ENCODE data around the gene FIP1L1.
"Not testable (repeated sequence)": the region's sequence is repeated elsewhere in the genome, so short reads cannot be mapped to it uniquely, and the experiment has no call there.

FIP1L1 gene

DNA sequence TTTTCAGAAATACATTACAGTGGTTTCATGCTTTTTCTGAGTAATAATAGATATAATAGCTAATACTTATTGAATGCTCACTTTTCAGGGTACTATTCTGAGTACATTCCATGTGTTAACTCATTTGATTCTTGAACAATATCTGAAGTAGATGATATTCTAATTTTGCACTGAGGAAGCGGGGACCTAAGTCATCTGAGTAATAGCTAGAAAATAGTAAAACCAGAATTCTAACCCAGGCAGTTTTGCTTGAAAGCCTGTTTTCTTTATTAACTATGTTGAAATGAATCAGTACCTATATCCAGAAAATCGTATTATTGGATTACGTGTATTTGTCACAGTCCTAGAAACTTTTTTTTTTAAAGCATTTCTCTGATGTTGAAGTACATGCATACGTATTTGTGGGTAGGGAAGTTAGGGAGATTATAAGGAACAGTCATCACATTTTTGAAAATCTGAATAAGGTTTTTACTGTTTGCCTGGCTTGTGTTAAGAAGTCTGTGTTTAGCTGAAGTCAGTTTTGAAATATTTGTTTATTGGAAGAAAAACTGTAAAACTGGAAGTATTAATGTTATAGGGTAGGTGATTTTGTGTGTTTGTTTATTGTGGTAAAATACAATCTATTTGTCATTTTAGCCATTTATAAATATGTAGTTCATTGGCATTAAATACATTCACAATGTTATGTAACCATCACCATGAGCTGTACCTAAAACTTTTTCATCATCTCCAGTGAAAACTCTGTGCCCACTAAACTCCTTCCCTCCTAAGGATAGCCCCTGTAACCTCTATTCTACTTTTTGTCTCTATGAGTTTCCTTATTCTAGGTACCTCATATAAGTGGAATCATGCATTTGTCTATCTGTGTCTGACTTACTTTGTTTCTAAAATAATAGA is 55.3 kb downstream of the FIP1L1 start:
- ATAC-seq (peak; percentile 95), DNase-seq (ENCODE audit: low spot score in 2 of 2) (no peak)
- no peak overlapping the region for H3K27ac Mint-ChIP-seq
- H3K36me3 Mint-ChIP-seq: peaks cover 97% of the 10 kb centered on the region
- peaks cover 21% of the 10 kb centered on the region for H3K4me1 Mint-ChIP-seq
- no peaks in the 10 kb centered on the region for H3K9me3 Mint-ChIP-seq
- no peak overlapping the region for H3K4me3 Mint-ChIP-seq

DNA sequence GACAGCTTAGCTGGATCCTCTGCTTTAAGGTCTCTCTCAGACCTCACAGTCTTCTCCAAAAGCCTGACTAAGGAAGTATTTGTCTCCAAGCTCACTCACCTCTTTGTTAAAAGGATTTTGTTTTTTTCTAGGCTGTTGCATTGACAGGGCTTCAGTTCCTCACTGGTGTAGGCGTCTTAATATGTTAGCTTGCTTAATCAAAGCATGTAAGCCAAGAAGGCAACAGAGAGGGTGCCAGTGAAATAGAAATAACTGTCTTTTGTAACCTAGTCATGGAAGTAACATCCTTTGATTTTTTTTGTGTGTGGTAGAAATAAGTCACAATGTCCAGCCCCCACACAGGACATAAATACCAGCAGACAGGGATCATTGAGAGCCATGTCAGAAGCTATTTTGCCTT is 58.8 kb downstream of the FIP1L1 start:
- peaks cover 23% of the 10 kb centered on the region for H3K4me1 Mint-ChIP-seq
- ATAC-seq (no peak), DNase-seq (ENCODE audit: low spot score in 2 of 2) (no peak)
- no peak overlapping the region for H3K27ac Mint-ChIP-seq
- H3K4me3 Mint-ChIP-seq: no peak overlapping the region
- H3K36me3 Mint-ChIP-seq: peaks cover 87% of the 10 kb centered on the region
- no peaks in the 10 kb centered on the region for H3K9me3 Mint-ChIP-seq

DNA sequence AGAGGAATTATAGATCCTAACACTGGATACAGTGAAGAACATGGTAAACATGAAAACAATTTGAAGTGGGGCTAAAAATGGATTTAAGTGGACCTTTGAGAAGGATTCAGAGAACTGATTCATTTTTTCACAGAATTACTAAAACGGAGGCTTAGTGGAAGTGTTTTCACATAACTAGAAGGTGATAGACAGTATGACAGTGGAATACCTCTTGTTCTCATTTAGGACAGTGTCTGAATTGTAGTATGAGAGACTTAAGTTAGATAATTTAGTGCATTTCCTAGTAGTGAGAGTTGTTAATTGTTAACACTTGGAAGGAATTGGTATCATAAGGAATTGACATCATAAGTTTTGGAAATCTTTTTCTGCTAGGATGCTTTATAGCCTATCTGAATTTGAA is 64.1 kb downstream of the FIP1L1 start:
- H3K36me3 Mint-ChIP-seq: peaks cover 89% of the 10 kb centered on the region
- no peak overlapping the region for H3K4me3 Mint-ChIP-seq
- peaks cover 29% of the 10 kb centered on the region for H3K4me1 Mint-ChIP-seq
- DNase-seq (ENCODE audit: low spot score in 2 of 2) (no peak), ATAC-seq (no peak)
- no peaks in the 10 kb centered on the region for H3K9me3 Mint-ChIP-seq
- H3K27ac Mint-ChIP-seq: peak overlapping the region; percentile 13

DNA sequence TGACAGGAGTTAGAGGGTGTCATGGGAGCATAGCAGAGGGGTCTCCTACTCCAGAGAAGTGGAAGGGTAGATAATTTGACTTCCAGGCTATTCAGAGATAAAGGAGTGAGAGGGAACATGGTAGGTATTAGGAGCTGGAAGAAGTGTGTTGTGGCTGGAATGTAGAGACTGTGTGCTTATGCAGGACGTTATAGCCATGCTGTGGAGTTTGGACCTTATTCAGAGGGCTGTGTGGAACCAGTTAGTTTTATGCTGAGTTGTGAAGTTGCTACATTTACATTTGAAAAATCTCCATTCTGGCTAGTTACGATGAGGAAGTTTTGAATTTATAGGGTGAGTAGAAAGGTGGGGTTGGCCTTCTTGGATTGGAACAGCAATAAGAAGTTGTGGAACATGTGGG is 67.5 kb downstream of the FIP1L1 start:
- Mint-ChIP-seq H3K9me3 (no peaks in the 10 kb centered on the region), H3K4me3 (no peak overlapping the region), H3K36me3 (peaks cover 89% of the 10 kb centered on the region), H3K4me1 (peaks cover 29% of the 10 kb centered on the region), H3K27ac (no peak overlapping the region)
- ATAC-seq: no peak
- no peak for DNase-seq (ENCODE audit: low spot score in 2 of 2)

DNA sequence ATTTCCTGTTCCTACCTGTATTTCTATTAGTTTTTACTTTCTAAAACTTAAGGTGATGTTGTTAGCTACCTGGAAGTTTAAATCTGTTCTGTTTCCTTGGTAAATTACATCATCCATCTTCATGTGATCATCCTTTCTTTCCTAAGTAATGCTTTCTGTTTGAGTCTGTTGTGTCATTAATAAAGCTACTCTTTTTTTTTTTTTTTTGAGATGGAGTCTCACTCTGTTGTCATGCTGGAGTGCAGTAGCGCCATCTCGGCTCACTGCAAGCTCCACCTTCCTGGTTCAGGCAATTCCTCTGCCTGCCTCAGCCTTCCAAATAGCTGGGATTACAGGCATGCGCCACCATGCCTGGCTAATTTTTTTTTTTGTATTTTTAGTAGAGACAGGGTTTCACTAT is 73.3 kb downstream of the FIP1L1 start:
- no peak for ATAC-seq
- no peaks in the 10 kb centered on the region for H3K9me3 Mint-ChIP-seq
- no peak overlapping the region for H3K4me3 Mint-ChIP-seq
- peak overlapping the region; percentile 29 for H3K27ac Mint-ChIP-seq
- peaks cover 89% of the 10 kb centered on the region for H3K36me3 Mint-ChIP-seq
- H3K4me1 Mint-ChIP-seq: peaks cover 6% of the 10 kb centered on the region
- no peak for DNase-seq (ENCODE audit: low spot score in 2 of 2)

DNA sequence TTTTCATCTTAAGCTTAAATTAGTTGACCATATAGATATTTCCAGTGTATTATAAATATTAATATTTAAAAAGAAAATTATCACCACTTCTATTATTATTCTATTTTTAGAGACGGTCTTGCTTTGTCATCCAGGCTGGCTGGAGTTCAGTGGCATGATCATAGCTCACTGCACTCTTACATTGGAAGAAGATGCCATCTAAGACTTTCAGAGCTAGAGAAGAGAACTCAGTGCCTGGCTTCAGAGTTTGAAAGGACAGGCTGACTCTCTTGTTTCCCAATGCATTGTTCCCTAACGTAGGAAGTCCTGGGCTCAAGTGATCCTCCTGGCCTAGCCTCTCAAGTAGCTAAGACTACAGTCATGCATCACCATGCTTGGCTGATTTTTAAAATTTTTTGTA is 75.9 kb downstream of the FIP1L1 start:
- H3K9me3 Mint-ChIP-seq: no peaks in the 10 kb centered on the region
- H3K4me3 Mint-ChIP-seq: no peak overlapping the region
- H3K4me1 Mint-ChIP-seq: peaks cover 6% of the 10 kb centered on the region
- H3K27ac Mint-ChIP-seq: no peak overlapping the region
- ATAC-seq (no peak), DNase-seq (ENCODE audit: low spot score in 2 of 2) (no peak)
- H3K36me3 Mint-ChIP-seq: peaks cover 90% of the 10 kb centered on the region

DNA sequence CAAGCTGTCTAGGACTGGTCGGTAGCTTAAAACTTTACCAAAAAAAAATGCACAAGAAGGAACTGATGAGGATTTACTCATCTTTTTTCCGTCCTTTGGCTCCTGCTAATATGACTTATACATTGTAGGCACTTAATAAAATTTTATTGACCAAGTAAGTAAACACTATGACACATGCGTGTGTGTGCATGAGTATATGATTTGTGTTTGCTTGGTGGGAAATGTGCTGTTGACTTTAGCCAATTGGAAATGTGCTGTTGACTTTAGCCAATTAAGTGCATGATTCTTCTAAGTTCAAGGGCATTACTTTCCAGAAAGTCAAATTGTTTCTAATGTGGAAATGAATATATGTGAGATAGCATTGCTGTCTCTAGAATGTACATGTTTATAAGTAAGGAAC is 78.3 kb downstream of the FIP1L1 start:
- ATAC-seq (no peak), DNase-seq (ENCODE audit: low spot score in 2 of 2) (no peak)
- peaks cover 100% of the 10 kb centered on the region for H3K36me3 Mint-ChIP-seq
- no peak overlapping the region for H3K27ac Mint-ChIP-seq
- no peaks in the 10 kb centered on the region for H3K9me3 Mint-ChIP-seq
- H3K4me3 Mint-ChIP-seq: no peak overlapping the region
- no peaks in the 10 kb centered on the region for H3K4me1 Mint-ChIP-seq

DNA sequence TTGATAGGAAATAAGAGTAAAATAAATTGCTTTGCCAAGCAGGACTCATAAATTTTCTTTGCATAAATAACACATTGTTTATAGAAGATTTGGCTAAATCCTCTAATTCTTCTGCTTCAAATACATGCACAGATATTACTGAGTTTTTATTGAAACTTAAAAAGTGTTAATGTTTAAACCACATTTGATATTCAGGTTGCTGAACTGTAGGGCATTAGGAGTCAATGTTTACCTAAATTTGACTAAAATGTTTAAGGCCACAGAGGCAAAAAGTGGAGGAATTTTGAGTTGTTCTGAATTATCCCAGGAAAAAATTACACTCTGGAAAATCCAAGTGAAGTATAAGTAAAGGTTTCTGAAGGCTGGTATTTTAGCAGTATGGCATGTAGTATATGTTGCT is 78.7 kb downstream of the FIP1L1 start:
- ATAC-seq (no peak), DNase-seq (ENCODE audit: low spot score in 2 of 2) (no peak)
- H3K27ac Mint-ChIP-seq: no peak overlapping the region
- H3K4me3 Mint-ChIP-seq: no peak overlapping the region
- no peaks in the 10 kb centered on the region for H3K4me1 Mint-ChIP-seq
- no peaks in the 10 kb centered on the region for H3K9me3 Mint-ChIP-seq
- H3K36me3 Mint-ChIP-seq: peaks cover 100% of the 10 kb centered on the region

DNA sequence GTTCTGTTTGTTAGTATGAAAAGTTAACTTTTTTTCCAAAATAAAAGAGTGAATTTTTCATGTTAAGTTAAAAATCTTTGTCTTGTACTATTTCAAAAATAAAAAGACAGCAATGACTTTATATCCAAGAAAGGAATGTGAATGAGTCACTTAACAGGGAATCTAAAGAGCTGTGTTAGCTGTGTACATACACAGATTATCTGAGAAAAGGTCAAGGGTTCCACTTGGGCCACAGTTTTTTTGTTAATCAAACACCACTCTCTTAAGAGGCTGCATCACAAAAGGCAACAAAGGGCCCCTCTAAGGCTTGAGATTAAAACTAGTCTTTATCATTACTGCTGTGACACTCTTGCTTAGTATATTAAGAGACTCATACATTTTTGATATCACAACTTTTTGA is 82.1 kb downstream of the FIP1L1 start:
- no peaks in the 10 kb centered on the region for H3K4me1 Mint-ChIP-seq
- H3K4me3 Mint-ChIP-seq: no peak overlapping the region
- no peaks in the 10 kb centered on the region for H3K9me3 Mint-ChIP-seq
- peaks cover 80% of the 10 kb centered on the region for H3K36me3 Mint-ChIP-seq
- no peak for ATAC-seq
- no peak overlapping the region for H3K27ac Mint-ChIP-seq
- no peak for DNase-seq (ENCODE audit: low spot score in 2 of 2)

DNA sequence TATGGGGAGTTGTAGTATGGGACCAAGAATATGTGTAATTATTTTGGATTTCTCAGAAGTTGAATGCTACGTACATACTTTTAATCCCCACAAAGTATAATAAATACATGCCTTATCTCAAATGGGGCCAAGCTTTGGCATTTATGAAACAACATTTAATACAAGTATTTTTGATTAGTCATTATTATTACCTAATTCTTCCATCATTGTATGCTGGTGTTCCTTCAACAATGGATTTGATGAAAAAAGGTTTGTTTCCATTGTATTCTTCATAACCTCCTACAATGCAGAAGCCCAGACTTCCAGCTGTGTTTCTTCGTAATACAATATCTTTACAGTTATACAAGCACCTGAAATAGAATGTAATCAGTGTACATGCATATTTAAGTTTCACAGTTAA is 83.8 kb downstream of the FIP1L1 start:
- peaks cover 1% of the 10 kb centered on the region for H3K9me3 Mint-ChIP-seq
- no peak for DNase-seq (ENCODE audit: low spot score in 2 of 2)
- no peaks in the 10 kb centered on the region for H3K4me1 Mint-ChIP-seq
- no peak overlapping the region for H3K4me3 Mint-ChIP-seq
- no peak for ATAC-seq
- H3K27ac Mint-ChIP-seq: no peak overlapping the region
- H3K36me3 Mint-ChIP-seq: peaks cover 63% of the 10 kb centered on the region

DNA sequence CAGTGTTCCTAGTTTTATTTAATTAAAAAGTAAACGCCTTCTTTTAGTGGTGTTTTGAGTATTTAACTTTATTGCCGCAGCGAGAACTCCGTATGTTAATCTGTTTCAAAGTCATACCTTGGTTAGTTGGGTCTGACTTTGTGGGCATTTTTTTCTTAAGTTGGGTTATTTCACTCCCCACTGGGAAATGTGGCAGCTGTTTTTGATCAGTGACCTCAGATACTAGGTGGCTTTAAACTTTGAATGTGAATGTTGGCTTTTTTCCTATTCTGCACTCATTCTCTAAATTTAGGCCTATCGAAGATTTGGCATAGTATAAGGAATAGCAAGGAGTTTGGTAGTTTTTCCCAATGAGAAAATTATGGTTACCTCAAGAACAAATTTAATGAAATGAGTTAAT is 85.9 kb downstream of the FIP1L1 start:
- H3K36me3 Mint-ChIP-seq: peaks cover 42% of the 10 kb centered on the region
- no peaks in the 10 kb centered on the region for H3K4me1 Mint-ChIP-seq
- H3K4me3 Mint-ChIP-seq: no peak overlapping the region
- ATAC-seq: no peak
- H3K27ac Mint-ChIP-seq: no peak overlapping the region
- peaks cover 9% of the 10 kb centered on the region for H3K9me3 Mint-ChIP-seq
- DNase-seq (ENCODE audit: low spot score in 2 of 2): no peak

DNA sequence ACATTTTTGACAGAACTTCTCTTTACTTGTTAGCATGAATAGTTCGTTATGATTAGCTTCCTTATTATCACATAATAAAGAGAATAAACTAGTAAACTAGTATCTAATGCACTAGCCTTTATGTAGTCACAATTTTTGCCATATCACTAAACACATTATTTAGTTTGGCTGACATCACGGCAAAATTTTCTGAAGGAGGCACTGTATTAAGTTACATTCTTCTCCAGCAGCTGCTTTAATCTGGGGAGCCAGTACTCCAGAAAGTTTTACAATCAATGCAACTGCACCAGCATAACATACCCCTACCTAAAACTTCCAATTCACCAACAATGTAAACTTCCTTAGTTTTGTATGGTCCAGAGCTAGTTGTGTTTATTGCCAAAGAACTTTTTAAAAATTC is 87.8 kb downstream of the FIP1L1 start:
- peaks cover 15% of the 10 kb centered on the region for H3K9me3 Mint-ChIP-seq
- no peaks in the 10 kb centered on the region for H3K4me1 Mint-ChIP-seq
- no peak overlapping the region for H3K27ac Mint-ChIP-seq
- H3K4me3 Mint-ChIP-seq: no peak overlapping the region
- H3K36me3 Mint-ChIP-seq: peaks cover 23% of the 10 kb centered on the region
- DNase-seq (ENCODE audit: low spot score in 2 of 2) (no peak), ATAC-seq (no peak)

DNA sequence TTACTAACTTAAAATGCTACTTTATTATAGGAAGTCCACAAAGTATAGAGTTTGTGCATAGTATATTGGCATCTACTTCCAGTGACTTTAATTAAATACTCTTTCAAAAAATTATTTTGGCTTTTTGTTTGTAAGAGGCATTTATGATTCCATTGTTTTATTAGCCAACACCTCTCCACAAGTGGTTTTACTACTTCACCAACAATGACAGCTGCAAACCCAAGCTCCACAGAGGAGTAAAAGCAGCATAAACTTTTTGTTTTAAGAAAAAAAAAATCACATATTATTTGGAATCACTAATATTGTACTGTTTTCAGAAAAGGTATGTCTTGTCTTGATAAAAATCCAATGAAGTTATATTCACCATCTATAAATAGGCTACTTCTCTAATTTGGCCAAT is 88.5 kb downstream of the FIP1L1 start:
- Mint-ChIP-seq H3K4me3 (no peak overlapping the region), H3K4me1 (no peaks in the 10 kb centered on the region), H3K27ac (no peak overlapping the region), H3K36me3 (peaks cover 17% of the 10 kb centered on the region), H3K9me3 (peaks cover 15% of the 10 kb centered on the region)
- no peak for DNase-seq (ENCODE audit: low spot score in 2 of 2)
- ATAC-seq: no peak

DNA sequence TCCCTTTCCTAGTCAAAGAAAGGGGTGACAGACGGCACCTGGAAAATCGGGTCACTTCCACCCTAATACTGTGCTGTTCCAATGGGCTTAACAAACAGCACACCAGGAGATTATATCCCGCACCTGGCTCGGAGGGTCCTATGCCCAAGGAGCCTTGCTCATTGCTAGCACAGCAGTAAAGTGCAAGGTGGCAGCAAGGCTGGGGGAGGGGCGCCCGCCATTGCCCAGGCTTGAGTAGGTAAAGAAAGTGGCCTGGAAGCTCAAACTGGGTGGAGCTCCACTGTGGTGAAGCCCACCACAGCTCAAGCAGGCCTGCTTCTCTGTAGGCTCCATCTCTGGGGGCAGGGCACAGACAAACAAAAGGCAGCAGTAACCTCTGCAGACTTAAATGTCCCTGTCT is 89.1 kb downstream of the FIP1L1 start:
- DNase-seq (ENCODE audit: low spot score in 2 of 2); H3K27ac Mint-ChIP-seq; H3K36me3 Mint-ChIP-seq; H3K4me1 Mint-ChIP-seq; ATAC-seq; H3K4me3 Mint-ChIP-seq: not testable (repeated sequence)
- peaks cover 15% of the 10 kb centered on the region for H3K9me3 Mint-ChIP-seq

DNA sequence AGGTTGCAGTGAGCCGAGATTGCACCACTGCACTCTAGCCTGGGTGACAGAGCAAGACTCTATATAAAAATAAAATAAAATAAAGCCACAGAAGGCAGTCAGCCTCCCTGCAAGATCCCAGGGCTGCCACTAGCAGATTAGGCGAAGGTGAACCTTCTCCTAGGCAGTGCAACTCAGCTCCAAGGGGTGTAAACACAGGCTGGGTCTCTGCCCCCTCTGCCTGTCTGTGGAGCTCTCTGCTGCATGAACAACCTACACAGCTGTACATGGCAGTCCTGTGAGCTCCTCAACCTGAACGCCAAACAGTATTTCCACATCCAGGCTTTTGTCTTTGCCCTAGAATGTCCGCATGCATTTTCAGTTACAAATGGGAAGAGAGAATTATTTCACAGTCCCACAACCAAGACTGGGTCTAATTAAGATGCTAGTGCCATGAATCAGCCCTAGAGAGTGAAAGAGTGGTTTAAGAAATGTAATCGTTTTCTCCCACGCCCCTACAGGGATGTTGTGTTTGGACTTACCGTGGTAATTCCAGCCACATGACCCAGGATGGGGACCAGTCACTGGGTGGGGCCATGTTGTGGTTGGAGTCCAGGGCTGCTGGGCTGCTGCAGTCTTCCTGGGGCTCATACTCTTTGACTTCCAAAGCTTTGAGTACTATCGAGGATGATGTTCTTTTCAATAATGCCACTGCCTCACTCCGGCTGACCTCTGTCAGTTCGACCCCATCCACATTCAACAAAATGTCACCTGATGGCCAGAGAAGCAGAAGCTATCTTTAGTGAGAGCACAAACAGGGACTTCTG is 99.0 kb downstream of the FIP1L1 start:
- Mint-ChIP-seq H3K27ac (no peak overlapping the region), H3K36me3 (no peaks in the 10 kb centered on the region), H3K4me3 (no peak overlapping the region), H3K4me1 (no peaks in the 10 kb centered on the region), H3K9me3 (peaks cover 13% of the 10 kb centered on the region)
- DNase-seq (ENCODE audit: low spot score in 2 of 2) (no peak), ATAC-seq (no peak)

DNA sequence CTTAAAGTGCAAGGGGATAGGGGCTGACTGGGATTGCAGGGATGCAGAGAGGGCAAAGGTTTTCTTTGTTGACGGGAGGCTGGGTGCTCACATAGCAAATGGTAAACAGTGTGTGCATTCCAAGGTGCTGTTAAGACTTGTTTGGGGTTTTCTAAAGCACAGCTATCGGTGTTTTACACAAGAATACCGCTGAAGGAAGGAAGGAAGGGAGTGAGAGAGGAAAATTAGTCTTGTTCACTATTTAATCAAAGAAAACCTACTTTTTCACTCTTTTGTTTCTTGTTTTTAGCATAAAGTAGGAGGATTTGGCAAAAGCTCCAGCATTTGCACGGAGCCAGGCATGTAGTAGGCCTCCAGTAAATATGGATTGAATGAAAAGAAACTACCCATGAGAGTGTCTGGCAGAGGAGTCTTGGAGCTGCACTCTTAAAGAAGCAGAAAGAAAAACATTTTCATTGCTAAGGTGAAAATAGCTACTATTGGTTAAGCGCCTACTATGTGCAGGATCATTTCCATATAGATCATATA is 99.7 kb downstream of the FIP1L1 start:
- ATAC-seq (no peak), DNase-seq (ENCODE audit: low spot score in 2 of 2) (no peak)
- H3K4me3 Mint-ChIP-seq: no peak overlapping the region
- no peaks in the 10 kb centered on the region for H3K36me3 Mint-ChIP-seq
- no peak overlapping the region for H3K27ac Mint-ChIP-seq
- H3K4me1 Mint-ChIP-seq: no peaks in the 10 kb centered on the region
- H3K9me3 Mint-ChIP-seq: peaks cover 13% of the 10 kb centered on the region

Data from stimulated activated effector memory CD8-positive, alpha-beta T cell treated with anti-CD3 and anti-CD28 coated beads, Interleukin-12 subunit alpha, Interleukin-12 subunit beta, amount 100 ng/mL, for 72 hours (primary cell).